AG04450 (cell line): ENCODE results near the gene RANGAP1. TPM values are rescaled to one million over a fixed set of nuclear protein-coding genes. Genes with fewer than 3 reads are reported as not detected.

Experiments used
- CTCF ChIA-PET: fragments of 300-600, 350-600 bp; formaldehyde crosslinking; extraction: SDS; loops from one replicate; lab custom pipeline; 2022; ENCODE audit warnings: antibody characterized with exemption, inconsistent platforms; lab: Charles Lee
- POLR2A ChIA-PET: fragments of 350-600 bp; formaldehyde crosslinking; extraction: SDS; loops from one replicate; lab custom pipeline; 2021; ENCODE audit warnings: antibody characterized with exemption, inconsistent platforms; lab: Yijun Ruan, JAX
- DNase-seq: peaks from one replicate; pipeline ENCODE4 v3.0.0-alpha.2; 2011; ENCODE audit warnings: low read depth, low spot score
- H3K27ac ChIP-seq: one replicate; pipeline ENCODE4 v1.5.1; 2012; ENCODE audit warnings: low read depth, low read length, control low read depth
- H3K27me3 ChIP-seq: one replicate; pipeline ENCODE4 v1.6.0; 2012; ENCODE audit warnings: low read length; ENCODE audit not compliant: control insufficient read depth, insufficient read depth
- H3K4me3 ChIP-seq: 2 replicates; pipeline ENCODE4 v1.5.1; 2011; ENCODE audit warnings: mild to moderate bottlenecking, low read depth, low read length, control low read depth
- H3K9me3 ChIP-seq: 2 replicates; pipeline ENCODE4 v1.5.1; 2012; ENCODE audit warnings: low read length; ENCODE audit not compliant: control insufficient read depth, insufficient read depth
- CTCF ChIP-seq: IDR thresholded peaks from 2 replicates; pipeline ENCODE4 v1.5.1; 2011; ENCODE audit warnings: low read depth, low read length, control low read depth, inconsistent platforms
- polyA plus RNA-seq: library from polyadenylated mRNA; depleted of rRNA; stranded (reverse); fragments of >200 nt; gene quantifications from 2 replicates; pipeline ENCODE4 v1.2.3, GENCODE V29; 2011

Gene RANGAP1
- polyA plus RNA-seq, 1 experiment = 75.8 TPM

GRCh38 chr22:41285441-41285819, 557 bp downstream of the RANGAP1 start:
- no peaks in the 10 kb centered on the region for H3K27me3 ChIP-seq
- no peak for TF ChIP-seq CTCF
- H3K4me3 ChIP-seq = peak overlapping the region; percentile 83
- H3K9me3 ChIP-seq = peaks cover 4% of the 10 kb centered on the region; the same call in 1 of the 2 replicates
- CTCF ChIA-PET = interaction anchor here (0.5 kb wide), 1 partner anchor 185 kb away, joined by 4 read pairs; no protein-coding TSS in a partner anchor
- POLR2A ChIA-PET = interaction anchor here (0.5 to 1.6 kb wide), 7 partner anchors 13 to 183 kb away, joined by 3 to 16 read pairs (median 5); partner anchors contain the start of genes ACO2, PHF5A and TEF
- peak; percentile 51 for DNase-seq
- peak overlapping the region; percentile 94 for H3K27ac ChIP-seq

GRCh38 chr22:41284465-41284864, 1.5 kb downstream of the RANGAP1 start:
- Histone ChIP-seq H3K4me3 (peak overlapping the region; percentile 83), H3K9me3 (peaks cover 4% of the 10 kb centered on the region; the same call in 1 of the 2 replicates), H3K27ac (no peak overlapping the region), H3K27me3 (no peaks in the 10 kb centered on the region)
- CTCF ChIA-PET = no interaction called here
- POLR2A ChIA-PET = interaction anchor here (1.2 kb wide), 1 partner anchor 12 kb away, joined by 4 read pairs; no protein-coding TSS in a partner anchor
- DNase-seq = no peak
- no peak for TF ChIP-seq CTCF

- DNase-seq = no peak
- Histone ChIP-seq H3K27ac (no peak overlapping the region), H3K9me3 (peaks cover 3% of the 10 kb centered on the region; the same call in 1 of the 2 replicates), H3K4me3 (no peak overlapping the region), H3K27me3 (no peaks in the 10 kb centered on the region)
- CTCF ChIA-PET = interaction anchor here (1.1 kb wide), 1 partner anchor 237 kb away, joined by 4 read pairs; no protein-coding TSS in a partner anchor
- POLR2A ChIA-PET = no interaction called here
- TF ChIP-seq CTCF = no peak
Observed at GRCh38 chr22:41280854-41281253, 5.1 kb downstream of the RANGAP1 start.

GRCh38 chr22:41280065-41280464, 5.9 kb downstream of the RANGAP1 start:
- no peak overlapping the region for H3K4me3 ChIP-seq
- H3K27me3 ChIP-seq = no peaks in the 10 kb centered on the region
- ChIA-PET CTCF (no interaction called here), POLR2A (no interaction called here)
- TF ChIP-seq CTCF = no peak
- H3K9me3 ChIP-seq = no peaks in the 10 kb centered on the region
- peak overlapping the region; percentile 31 for H3K27ac ChIP-seq
- no peak for DNase-seq

- no peak overlapping the region for H3K27ac ChIP-seq
- no peak for DNase-seq
- no peaks in the 10 kb centered on the region for H3K9me3 ChIP-seq
- TF ChIP-seq CTCF = no peak
- POLR2A ChIA-PET = no interaction called here
- H3K27me3 ChIP-seq = no peaks in the 10 kb centered on the region
- no peak overlapping the region for H3K4me3 ChIP-seq
- CTCF ChIA-PET = no interaction called here
Observed at GRCh38 chr22:41274856-41275255, 11.1 kb downstream of the RANGAP1 start.
